Activated CD4-positive, alpha-beta memory T cell treated with anti-CD3 and anti-CD28 coated beads, Interleukin-2, amount 10 ng/mL, durations not matched to agents 7 days and 5 days (primary cell): ENCODE measurements around the gene RAB4B. TPM values are rescaled to one million over a fixed set of nuclear protein-coding genes. Genes with fewer than 3 reads are reported as not detected.
"Not testable (repeated sequence)": the region's sequence is repeated elsewhere in the genome, so short reads cannot be mapped to it uniquely, and the experiment has no call there.

Experiments
- CTCF ChIA-PET: fragments of 350-600 bp; sonication (Branson Sonifier 250); formaldehyde crosslinking; loops from one replicate; lab custom pipeline; 2021; ENCODE audit warnings: antibody characterized with exemption, inconsistent platforms; lab: Charles Lee
- POLR2A ChIA-PET: fragments of 350-600 bp; sonication (Branson Sonifier 250); formaldehyde crosslinking; loops from one replicate; lab custom pipeline; 2021; ENCODE audit warnings: antibody characterized with exemption; lab: Charles Lee
- DNase-seq: peaks from one replicate; pipeline ENCODE4 v3.0.0-alpha.2; 2020
- H3K27ac Mint-ChIP-seq: one replicate; pipeline ENCODE4 v1.8.0; 2021; ENCODE audit warnings: mild to moderate bottlenecking, mixed read lengths
- H3K27me3 Mint-ChIP-seq: one replicate; pipeline ENCODE4 v1.8.0; 2021; ENCODE audit warnings: mixed read lengths
- H3K36me3 Mint-ChIP-seq: one replicate; pipeline ENCODE4 v1.8.0; 2021; ENCODE audit warnings: low read depth, mixed read lengths
- H3K4me1 Mint-ChIP-seq: one replicate; pipeline ENCODE4 v1.8.0; 2021; ENCODE audit warnings: mixed read lengths
- H3K4me3 Mint-ChIP-seq: one replicate; pipeline ENCODE4 v1.8.0; 2021; ENCODE audit warnings: mild to moderate bottlenecking, mixed read lengths
- H3K9me3 Mint-ChIP-seq: one replicate; pipeline ENCODE4 v1.8.0; 2021; ENCODE audit warnings: mixed read lengths
- total RNA-seq, 2 experiments: library from RNA; stranded (reverse); gene quantifications; one replicate each; pipeline ENCODE4 v1.2.3, GENCODE V29; 2021

The RAB4B gene, protein sequence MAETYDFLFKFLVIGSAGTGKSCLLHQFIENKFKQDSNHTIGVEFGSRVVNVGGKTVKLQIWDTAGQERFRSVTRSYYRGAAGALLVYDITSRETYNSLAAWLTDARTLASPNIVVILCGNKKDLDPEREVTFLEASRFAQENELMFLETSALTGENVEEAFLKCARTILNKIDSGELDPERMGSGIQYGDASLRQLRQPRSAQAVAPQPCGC
- 10 to 100 TPM; 65.7 to 68.3 TPM for total RNA-seq

GRCh38 chr19:40777937-40778705 is at the start of gene RAB4B:
Gene RAB4B (plus strand): TSS chr19:40778247. CDS start chr19:40778376, 129 bp downstream.
- H3K27ac Mint-ChIP-seq, result peak within 1 kb of the TSS; percentile 99
- CTCF ChIA-PET, result interaction anchor here (0.8 to 4.1 kb wide), 16 partner anchors 8 to 807 kb away, joined by 3 to 50 read pairs (median 5); partner anchors contain the start of genes ACTMAP, EGLN2, PSMC4 and SNRPA
- H3K4me1 Mint-ChIP-seq, result peaks cover 36% of the 10 kb centered on the region

GRCh38 chr19:40730065-40730464 is 48.0 kb upstream of the RAB4B start:
- POLR2A ChIA-PET, result interaction anchor here (1.3 kb wide), 1 partner anchor 20 kb away, joined by 6 read pairs; the partner anchor contains the start of gene ACTMAP
- H3K4me3 Mint-ChIP-seq, H3K27ac Mint-ChIP-seq, CTCF ChIA-PET, DNase-seq, H3K27me3 Mint-ChIP-seq, H3K9me3 Mint-ChIP-seq, H3K4me1 Mint-ChIP-seq: not testable (repeated sequence)
- peaks cover 36% of the 10 kb centered on the region for H3K36me3 Mint-ChIP-seq

More at GRCh38 chr19:40777937-40778705, at the start of gene RAB4B:
- H3K27me3 Mint-ChIP-seq, result peaks cover 2% of the 10 kb centered on the region
- POLR2A ChIA-PET, result interaction anchor here (0.5 to 7.7 kb wide), 30 partner anchors 8 to 1299 kb away, joined by 3 to 244 read pairs (median 4); partner anchors contain the start of genes ACTMAP, C19orf47, COQ8B and EGLN2
- no peaks in the 10 kb centered on the region for H3K9me3 Mint-ChIP-seq
- H3K4me3 Mint-ChIP-seq, result peak within 1 kb of the TSS; percentile 95
- peak; percentile 100 for DNase-seq
- peaks cover 24% of the 10 kb centered on the region for H3K36me3 Mint-ChIP-seq

- H3K4me3 Mint-ChIP-seq, H3K4me1 Mint-ChIP-seq, H3K27me3 Mint-ChIP-seq, DNase-seq, H3K9me3 Mint-ChIP-seq, CTCF ChIA-PET, H3K27ac Mint-ChIP-seq: not testable (repeated sequence)
- POLR2A ChIA-PET, result interaction anchor here (0.8 kb wide), 1 partner anchor 10 kb away, joined by 3 read pairs; no protein-coding TSS in a partner anchor
- peaks cover 33% of the 10 kb centered on the region for H3K36me3 Mint-ChIP-seq
Observed at GRCh38 chr19:40732304-40732703, 45.7 kb upstream of the RAB4B start.

- Mint-ChIP-seq H3K36me3 (peaks cover 37% of the 10 kb centered on the region), H3K27me3 (no peaks in the 10 kb centered on the region), H3K9me3 (no peaks in the 10 kb centered on the region), H3K4me1 (no peaks in the 10 kb centered on the region), H3K27ac (no peak overlapping the region), H3K4me3 (no peak overlapping the region)
- CTCF ChIA-PET, result interaction anchor here (1.3 kb wide), 1 partner anchor 17 kb away, joined by 4 read pairs; the partner anchor contains the start of gene ACTMAP
- POLR2A ChIA-PET, result interaction anchor here (0.5 to 0.6 kb wide), 2 partner anchors 9 to 30 kb away, joined by 3 read pairs; no protein-coding TSS in a partner anchor
- no peak for DNase-seq
Observed at GRCh38 chr19:40733149-40733548, 44.9 kb upstream of the RAB4B start.

DNA sequence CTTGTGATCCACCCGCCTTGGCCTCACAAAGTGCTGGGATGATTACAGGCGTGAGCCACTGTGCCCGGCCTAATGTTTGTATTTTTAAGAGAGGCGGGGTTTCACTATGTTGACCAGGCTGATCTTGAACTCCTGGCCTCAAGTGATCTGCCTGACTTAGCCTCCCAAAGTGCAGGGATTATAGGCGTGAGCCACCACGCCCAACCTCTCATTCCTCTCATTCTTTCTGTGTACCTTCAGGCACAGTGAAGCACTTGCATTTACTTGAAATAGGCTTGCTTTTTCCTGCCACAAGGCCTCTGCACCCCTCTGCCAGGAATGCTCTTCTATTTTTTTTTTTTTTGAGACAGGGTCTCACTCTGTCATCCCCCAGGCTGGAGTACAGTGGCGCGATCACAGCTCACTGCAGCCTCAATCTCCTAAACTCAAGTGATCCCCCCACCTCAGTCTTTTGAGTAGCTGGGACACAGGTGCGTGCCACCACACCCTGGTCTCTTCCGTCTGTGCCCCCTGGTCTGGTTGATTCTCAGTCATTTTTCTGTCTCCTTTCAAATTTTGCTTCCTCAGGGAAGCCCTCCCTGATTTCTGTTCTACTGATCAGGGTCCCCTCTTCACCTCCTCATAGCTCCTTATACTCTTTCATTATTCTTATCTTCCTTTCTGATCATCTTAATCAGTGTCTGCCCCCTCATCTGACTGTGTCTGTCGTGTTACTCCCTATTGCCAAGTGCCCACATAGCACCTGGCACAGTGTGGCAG is 42.9 kb upstream of the RAB4B start:
- CTCF ChIA-PET, result interaction anchor here (0.5 to 0.7 kb wide), 2 partner anchors 79 to 101 kb away, joined by 3 read pairs; no protein-coding TSS in a partner anchor
- POLR2A ChIA-PET, result no interaction called here

DNA sequence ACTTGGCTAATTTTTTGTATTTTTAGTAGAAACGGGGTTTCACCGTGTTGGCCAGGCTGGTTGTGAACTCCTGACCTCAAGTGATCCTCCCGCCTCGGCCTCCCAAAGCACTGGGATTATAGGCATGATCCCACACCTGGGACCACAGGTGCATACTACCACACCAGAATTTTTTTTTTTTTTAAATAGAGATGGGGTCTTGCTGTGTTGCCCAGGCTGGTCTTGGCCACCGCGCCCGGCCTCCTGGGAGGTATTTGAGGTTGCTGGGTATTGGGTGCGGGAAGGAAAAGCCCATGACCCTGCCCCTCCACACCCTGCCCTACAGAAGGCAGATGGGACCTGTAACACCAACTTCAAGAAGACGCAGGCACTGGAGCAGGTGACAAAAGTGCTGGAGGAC is 41.4 kb upstream of the RAB4B start:
- Mint-ChIP-seq H3K27ac (no peak overlapping the region), H3K4me1 (peaks cover 4% of the 10 kb centered on the region), H3K36me3 (peaks cover 32% of the 10 kb centered on the region), H3K27me3 (no peaks in the 10 kb centered on the region), H3K4me3 (no peak overlapping the region), H3K9me3 (no peaks in the 10 kb centered on the region)
- CTCF ChIA-PET, result no interaction called here
- DNase-seq, result no peak
- POLR2A ChIA-PET, result interaction anchor here (0.9 to 4.6 kb wide), 2 partner anchors 13 kb away, joined by 3 to 16 read pairs; partner anchors contain the start of genes ACTMAP and SNRPA

More for the DNA sequence above, 42.9 kb upstream of the RAB4B start:
- H3K27me3 Mint-ChIP-seq, result no peaks in the 10 kb centered on the region
- H3K9me3 Mint-ChIP-seq, result no peaks in the 10 kb centered on the region
- peaks cover 36% of the 10 kb centered on the region for H3K36me3 Mint-ChIP-seq
- H3K4me3 Mint-ChIP-seq, result no peak overlapping the region
- H3K4me1 Mint-ChIP-seq, result peaks cover 4% of the 10 kb centered on the region
- no peak for DNase-seq
- no peak overlapping the region for H3K27ac Mint-ChIP-seq

- no peaks in the 10 kb centered on the region for H3K9me3 Mint-ChIP-seq
- H3K36me3 Mint-ChIP-seq, result peaks cover 32% of the 10 kb centered on the region
- H3K4me3 Mint-ChIP-seq, result no peak overlapping the region
- H3K4me1 Mint-ChIP-seq, result peaks cover 4% of the 10 kb centered on the region
- CTCF ChIA-PET, result no interaction called here
- H3K27me3 Mint-ChIP-seq, result no peaks in the 10 kb centered on the region
- DNase-seq, result no peak
- H3K27ac Mint-ChIP-seq, result no peak overlapping the region
- POLR2A ChIA-PET, result interaction anchor here (4.6 kb wide), 1 partner anchor 12 kb away, joined by 16 read pairs; the partner anchor contains the start of genes ACTMAP and SNRPA
Observed at GRCh38 chr19:40737102-40737644, 40.9 kb upstream of the RAB4B start.

DNA sequence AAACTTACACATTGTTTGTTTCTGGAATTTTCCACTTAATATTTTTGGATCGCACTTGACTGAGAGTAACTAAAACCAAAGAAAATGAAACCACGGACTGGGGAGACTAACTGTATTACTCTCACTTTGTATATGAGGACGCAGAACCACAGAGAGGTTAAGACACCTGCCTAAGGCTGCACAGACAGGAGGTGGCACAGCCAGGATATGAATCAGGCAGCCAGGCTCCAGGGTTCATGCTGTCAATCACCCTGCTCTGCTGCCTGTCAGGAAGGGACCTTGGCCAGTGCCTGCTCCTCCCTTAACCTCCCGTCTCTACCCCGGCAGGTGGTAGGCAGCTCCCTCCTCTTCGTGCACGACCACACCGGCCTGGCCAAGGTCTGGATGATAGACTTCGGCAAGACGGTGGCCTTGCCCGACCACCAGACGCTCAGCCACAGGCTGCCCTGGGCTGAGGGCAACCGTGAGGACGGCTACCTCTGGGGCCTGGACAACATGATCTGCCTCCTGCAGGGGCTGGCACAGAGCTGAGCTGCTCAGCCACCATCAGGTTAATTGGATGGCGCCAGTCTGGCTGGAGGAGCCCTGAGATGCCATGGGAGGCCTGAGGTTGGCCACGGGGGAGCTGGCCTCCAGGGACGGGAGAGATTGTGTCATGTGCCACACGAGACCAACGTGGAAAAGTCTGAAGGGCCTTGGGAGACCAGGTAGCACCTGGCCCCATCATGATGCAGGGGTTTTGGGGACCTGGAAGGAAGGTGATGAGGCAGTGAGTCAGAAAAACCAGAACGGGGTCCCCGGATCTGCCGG is 38.8 kb upstream of the RAB4B start:
- Mint-ChIP-seq H3K36me3 (peaks cover 19% of the 10 kb centered on the region), H3K27me3 (no peaks in the 10 kb centered on the region), H3K27ac (no peak overlapping the region), H3K4me3 (no peak overlapping the region), H3K4me1 (peaks cover 4% of the 10 kb centered on the region), H3K9me3 (no peaks in the 10 kb centered on the region)
- DNase-seq, result no peak
- ChIA-PET POLR2A (interaction anchor here (0.8 to 4.6 kb wide), 2 partner anchors 10 to 23 kb away, joined by 3 to 16 read pairs; partner anchors contain the start of genes ACTMAP, COQ8B, ITPKC and SNRPA), CTCF (no interaction called here)

DNA sequence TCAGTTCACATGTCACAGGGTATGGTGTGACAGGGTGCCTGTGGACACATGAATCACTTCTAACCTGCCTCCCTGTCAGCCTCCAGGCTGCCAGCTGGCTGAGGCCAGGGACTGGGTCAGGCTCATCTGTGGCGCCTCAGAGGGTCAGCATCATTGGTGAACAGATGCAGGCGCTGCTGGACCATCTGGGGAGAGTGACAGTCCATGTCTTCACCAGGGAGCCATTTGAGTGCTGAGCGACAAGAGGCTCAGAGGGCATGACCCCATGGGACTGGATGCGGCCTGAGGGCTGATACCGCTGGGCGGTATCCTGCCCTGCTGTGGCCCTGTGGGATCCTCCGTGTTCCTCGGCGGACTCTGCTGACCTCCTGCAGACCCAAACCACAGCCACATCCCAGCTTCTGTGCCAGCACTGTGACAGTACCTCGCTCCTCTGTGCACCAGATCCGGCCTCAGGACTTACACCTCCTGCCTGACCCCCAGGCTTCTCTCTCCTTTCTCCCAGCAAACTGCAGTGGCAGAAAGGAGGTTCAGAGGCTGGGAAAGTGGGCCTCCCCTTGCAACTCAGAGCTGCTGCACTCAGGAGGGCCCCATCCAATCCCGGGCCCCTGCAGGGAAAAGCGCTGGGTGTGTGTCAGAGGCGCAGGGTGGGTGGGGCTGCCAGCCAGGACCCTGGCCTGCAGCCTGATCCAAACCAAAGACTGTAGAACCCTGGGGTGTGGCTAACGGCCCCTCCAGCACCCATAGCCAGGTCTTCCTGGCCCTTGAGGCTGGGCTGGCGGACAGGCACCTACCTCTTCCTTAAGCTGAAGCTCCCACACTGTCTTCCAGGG is 38.0 kb upstream of the RAB4B start:
- no peak overlapping the region for H3K27ac Mint-ChIP-seq
- no peaks in the 10 kb centered on the region for H3K27me3 Mint-ChIP-seq
- peaks cover 16% of the 10 kb centered on the region for H3K36me3 Mint-ChIP-seq
- peaks cover 4% of the 10 kb centered on the region for H3K4me1 Mint-ChIP-seq
- no peak overlapping the region for H3K4me3 Mint-ChIP-seq
- POLR2A ChIA-PET, result interaction anchor here (0.8 to 4.6 kb wide), 2 partner anchors 9 to 24 kb away, joined by 3 to 16 read pairs; partner anchors contain the start of genes ACTMAP, COQ8B, ITPKC and SNRPA
- no peak for DNase-seq
- CTCF ChIA-PET, result no interaction called here
- no peaks in the 10 kb centered on the region for H3K9me3 Mint-ChIP-seq

DNA sequence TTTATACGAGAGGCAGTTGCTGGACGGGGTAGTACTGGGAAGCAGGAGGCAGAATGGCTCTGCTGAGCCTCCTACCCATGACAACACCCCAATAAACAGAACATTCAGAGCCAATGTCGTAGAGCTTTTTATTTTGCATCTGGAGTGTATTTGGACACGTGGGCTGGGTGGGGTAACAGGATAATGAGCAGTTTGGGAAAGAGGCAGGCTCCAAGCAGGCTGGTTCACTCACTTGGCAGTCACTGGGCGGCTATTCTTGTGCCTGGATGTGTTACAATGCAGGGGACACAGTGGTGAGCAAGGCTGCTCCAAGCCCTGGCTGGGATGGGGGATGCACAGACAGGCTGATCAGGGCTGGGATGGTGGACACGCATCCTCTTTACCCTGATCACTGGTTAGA is 37.3 kb upstream of the RAB4B start:
- DNase-seq, result no peak

More for the DNA sequence above, 37.3 kb upstream of the RAB4B start:
- no peaks in the 10 kb centered on the region for H3K9me3 Mint-ChIP-seq
- H3K4me1 Mint-ChIP-seq, result peaks cover 4% of the 10 kb centered on the region
- ChIA-PET CTCF (no interaction called here), POLR2A (interaction anchor here (4.6 kb wide), 1 partner anchor 9 kb away, joined by 16 read pairs; the partner anchor contains the start of genes ACTMAP and SNRPA)
- no peaks in the 10 kb centered on the region for H3K27me3 Mint-ChIP-seq
- peaks cover 10% of the 10 kb centered on the region for H3K36me3 Mint-ChIP-seq
- H3K27ac Mint-ChIP-seq, result peak overlapping the region; percentile 9
- H3K4me3 Mint-ChIP-seq, result no peak overlapping the region
